ENCODE measurements around the gene PABPN1L.

DNA sequence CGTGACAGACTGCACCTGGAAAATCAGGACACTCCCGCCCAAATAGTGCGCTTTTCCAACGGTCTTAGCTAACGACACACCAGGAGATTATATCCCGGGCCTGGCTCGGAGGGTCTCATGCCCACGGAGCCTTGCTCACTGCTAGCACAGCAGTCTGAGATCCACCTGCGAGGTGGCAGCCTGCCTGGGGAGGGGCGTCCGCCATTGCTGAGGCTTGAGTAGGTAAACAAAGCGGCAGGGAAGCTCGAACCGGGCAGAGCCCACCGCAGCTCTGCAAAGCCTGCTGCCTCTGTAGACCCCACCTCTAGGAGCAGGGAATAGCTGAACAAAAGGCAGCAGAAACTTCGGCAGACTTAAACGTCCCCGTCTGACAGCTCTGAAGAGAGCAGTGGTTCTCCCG lies 14.8 kb downstream of the PABPN1L start:
- TF ChIP-seq YY1 (IDR thresholded peaks at IDR 0.05; ENCODE audit: insufficient read depth, insufficient read length) = no peak
- no peak for TF ChIP-seq ZNF274 (IDR thresholded peaks at IDR 0.05; ENCODE audit: low read depth, low read length)
- TF ChIP-seq SUZ12 (IDR thresholded peaks at IDR 0.05; ENCODE audit: extremely low read depth, insufficient read depth, insufficient read length) = no peak
